ENCODE data around the gene CRTC3.

CRTC3 gene

GRCh38 chr15:90564590-90564989, 34.9 kb downstream of the CRTC3 start:
- DNase-seq: no peak

- DNase-seq: no peak
Measured at GRCh38 chr15:90565866-90566265, 36.1 kb downstream of the CRTC3 start.

GRCh38 chr15:90570643-90571042, 40.9 kb downstream of the CRTC3 start:
- no peak for DNase-seq

- DNase-seq: no peak
Measured at GRCh38 chr15:90571063-90571541, 41.4 kb downstream of the CRTC3 start.

GRCh38 chr15:90572893-90573292, 43.2 kb downstream of the CRTC3 start:
- DNase-seq: no peak

GRCh38 chr15:90576711-90577389, 47.1 kb downstream of the CRTC3 start:
- DNase-seq: no peak

GRCh38 chr15:90579213-90579612, 49.5 kb downstream of the CRTC3 start:
- no peak for DNase-seq

- no peak for DNase-seq
Measured at GRCh38 chr15:90580099-90580498, 50.4 kb downstream of the CRTC3 start.

- DNase-seq: no peak
Measured at GRCh38 chr15:90580541-90580940, 50.8 kb downstream of the CRTC3 start.

- no peak for DNase-seq
Measured at GRCh38 chr15:90580946-90581345, 51.2 kb downstream of the CRTC3 start.

GRCh38 chr15:90581771-90582352, 52.1 kb downstream of the CRTC3 start:
- no peak for DNase-seq

- no peak for DNase-seq
Measured at GRCh38 chr15:90582553-90582952, 52.8 kb downstream of the CRTC3 start.

GRCh38 chr15:90583471-90584252, 53.9 kb downstream of the CRTC3 start:
- DNase-seq: no peak

GRCh38 chr15:90584841-90585240, 55.1 kb downstream of the CRTC3 start:
- DNase-seq: no peak

- no peak for DNase-seq
Measured at GRCh38 chr15:90585863-90586262, 56.1 kb downstream of the CRTC3 start.

- no peak for DNase-seq
Measured at GRCh38 chr15:90586948-90587347, 57.2 kb downstream of the CRTC3 start.

GRCh38 chr15:90588427-90588826, 58.7 kb downstream of the CRTC3 start:
- DNase-seq: no peak

- DNase-seq: no peak
Measured at GRCh38 chr15:90591524-90591923, 61.8 kb downstream of the CRTC3 start.

GRCh38 chr15:90592131-90592881, 62.6 kb downstream of the CRTC3 start:
- DNase-seq: no peak

GRCh38 chr15:90593499-90594158, 63.9 kb downstream of the CRTC3 start:
- DNase-seq: no peak

- DNase-seq: peak; percentile 74
Measured at GRCh38 chr15:90594301-90594738, 64.6 kb downstream of the CRTC3 start.

GRCh38 chr15:90595763-90596155, 66.0 kb downstream of the CRTC3 start:
- no peak for DNase-seq

GRCh38 chr15:90596943-90597342, 67.2 kb downstream of the CRTC3 start:
- no peak for DNase-seq
